Right cardiac atrium (tissue), 5 donors: ENCODE data around the gene C5orf47. TPM values are rescaled to one million over a fixed set of nuclear protein-coding genes. Genes with fewer than 3 reads are reported as not detected.

Source experiments
- ATAC-seq, 2 donors: fragments of 200-7000 bp; cut with Tn5 transposase; one replicate each; pipeline versions ENCODE4 v1.8.0 to v1.9.1; 2020; ENCODE audit warnings: moderate library complexity in 2 of 2, mild to moderate bottlenecking in 1 of 2
- DNase-seq, 3 donors: peaks; one replicate each; pipeline ENCODE4 v3.0.0-alpha.2; 2020
- H3K27ac ChIP-seq: one replicate; pipeline ENCODE4 v1.5.1; 2013; ENCODE audit warnings: mild to moderate bottlenecking, low read length, control low read depth, moderate library complexity
- H3K27me3 ChIP-seq: one replicate; pipeline ENCODE4 v1.6.1; 2013; ENCODE audit not compliant: control insufficient read depth, insufficient read depth
- H3K4me1 ChIP-seq: one replicate; pipeline ENCODE4 v1.6.1; 2013; ENCODE audit warnings: low read length; ENCODE audit not compliant: control insufficient read depth, insufficient read depth
- H3K4me3 ChIP-seq: one replicate; pipeline ENCODE4 v1.5.1; 2013; ENCODE audit warnings: low read length, control low read depth
- H3K9me3 ChIP-seq: one replicate; pipeline ENCODE4 v1.6.1; 2013; ENCODE audit warnings: low read length; ENCODE audit not compliant: control insufficient read depth
- WGBS: extraction: QIAGEN DNeasy Blood & Tissue Kit; methylation state at CpG from one replicate; pipeline ENCODE4 v1.1.7; 2013; 5-methylcytosine and 5-hydroxymethylcytosine counted together
- intact Hi-C, 4 donors: fragments of 100-400 bp; cut with DNase I; formaldehyde crosslinking; loops; one replicate each; pipeline versions ENCODE4 v1.11.0 to v1.14.0; 2022 to 2023
- polyA plus RNA-seq: library from polyadenylated mRNA; stranded (reverse); fragments of 200-250 nt; gene quantifications from one replicate; pipeline ENCODE4 v1.2.3, GENCODE V29; 2013
- total RNA-seq, 4 donors: library from RNA; stranded (reverse); fragmentation: NEBNext Ultra II Directional; extraction: Animal tissue kit (Norgen Biotek cat#: 25700); gene quantifications; one replicate each; pipeline ENCODE4 v1.2.1, GENCODE V29; 2021
- donor health status: healthy with polysubstance abuse.
- donor health status: DM: no; HTN: yes; CAD: no.
- donor health status: DM: no; HTN: no; CAD: no.
- donor health status: DM: no; HTN: yes; CAD: no; lungs with severe emphysema.
- donor health status: DM: yes; HTN: yes; CAD: no.

C5orf47 gene
- total and polyA plus RNA-seq, 5 donors: 0.09 to 0.22 TPM; not detected in 3

DNA sequence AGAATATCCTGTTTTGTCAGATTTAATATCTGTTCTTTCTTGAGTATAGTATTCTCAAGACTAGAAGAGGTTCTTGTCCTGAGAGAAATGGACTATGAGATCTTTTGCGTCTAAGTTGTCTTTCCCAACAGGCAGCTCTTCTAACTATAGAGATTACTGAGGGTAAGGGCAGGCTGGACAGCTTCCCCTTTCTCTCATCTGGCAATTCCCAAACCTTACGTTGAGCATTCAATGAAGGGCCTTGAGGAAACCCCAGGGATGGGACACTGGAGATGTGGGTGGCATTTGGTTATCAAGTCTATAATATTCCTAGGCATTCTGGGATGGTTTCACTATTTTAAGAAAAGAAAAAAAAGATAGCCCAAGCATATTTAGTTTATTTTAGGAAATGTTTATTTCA is 28.0 kb upstream of the C5orf47 start:
- DNase-seq (no peak), ATAC-seq (no peak)
- Histone ChIP-seq H3K9me3 (no peaks in the 10 kb centered on the region), H3K4me1 (no peaks in the 10 kb centered on the region), H3K27me3 (no peaks in the 10 kb centered on the region), H3K27ac (no peak overlapping the region), H3K4me3 (no peak overlapping the region)
- 60% methylated on average over 2 of the region's 2 CpGs for WGBS
- intact Hi-C loops: loop anchor here in 3 of 4 donors (5.0 to 10.0 kb wide), 3 partner anchors 46 to 194 kb away; no protein-coding TSS in a partner anchor

DNA sequence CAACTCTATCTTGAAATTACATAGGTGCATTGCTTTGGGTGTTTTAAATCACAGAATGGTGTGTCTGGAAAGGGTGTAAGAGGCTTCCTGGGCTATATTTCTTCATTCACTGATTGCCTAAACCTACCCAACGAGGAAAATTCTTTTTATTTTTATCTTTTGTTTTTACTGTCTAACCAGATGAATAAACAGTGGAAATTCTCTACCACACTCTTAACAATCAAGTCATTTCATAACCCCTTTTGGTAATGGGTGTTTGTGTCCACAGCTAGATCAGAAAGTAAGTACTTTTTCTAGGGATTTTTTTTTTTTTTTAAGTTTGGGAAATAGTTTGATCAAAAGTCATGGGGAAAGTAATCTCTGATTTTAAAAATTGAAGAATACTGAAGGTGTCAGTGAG is 27.6 kb upstream of the C5orf47 start:
- intact Hi-C loops: loop anchor here in 3 of 4 donors (5.0 to 10.0 kb wide), 3 partner anchors 47 to 194 kb away; no protein-coding TSS in a partner anchor
- H3K27me3 ChIP-seq: no peaks in the 10 kb centered on the region
- no peaks in the 10 kb centered on the region for H3K4me1 ChIP-seq
- no peak overlapping the region for H3K27ac ChIP-seq
- WGBS: 48% methylated on average over 1 of the region's 1 CpG
- no peak overlapping the region for H3K4me3 ChIP-seq
- ATAC-seq (no peak), DNase-seq (no peak)
- H3K9me3 ChIP-seq: no peaks in the 10 kb centered on the region

GRCh38 chr5:173962436-173962972 is 26.5 kb upstream of the C5orf47 start:
- ATAC-seq (peak; percentile 17 to 47), DNase-seq (no peak)
- intact Hi-C loops: loop anchor here in 3 of 4 donors (5.0 to 10.0 kb wide), 3 partner anchors 48 to 195 kb away; no protein-coding TSS in a partner anchor
- Histone ChIP-seq H3K27ac (peak overlapping the region; percentile 15), H3K4me3 (no peak overlapping the region), H3K9me3 (no peaks in the 10 kb centered on the region), H3K4me1 (no peaks in the 10 kb centered on the region), H3K27me3 (no peaks in the 10 kb centered on the region)
- WGBS: 73% methylated on average over 3 of the region's 3 CpGs

GRCh38 chr5:173963182-173963838 is 25.7 kb upstream of the C5orf47 start:
- ATAC-seq (peak; percentile 50 to 79), DNase-seq (no peak)
- intact Hi-C loops: loop anchor here in 3 of 4 donors (5.0 to 10.0 kb wide), 3 partner anchors 49 to 196 kb away; no protein-coding TSS in a partner anchor
- Histone ChIP-seq H3K4me3 (no peak overlapping the region), H3K4me1 (no peaks in the 10 kb centered on the region), H3K9me3 (no peaks in the 10 kb centered on the region), H3K27ac (peak overlapping the region; percentile 70), H3K27me3 (no peaks in the 10 kb centered on the region)
- WGBS: 44% methylated on average over 10 of the region's 10 CpGs

DNA sequence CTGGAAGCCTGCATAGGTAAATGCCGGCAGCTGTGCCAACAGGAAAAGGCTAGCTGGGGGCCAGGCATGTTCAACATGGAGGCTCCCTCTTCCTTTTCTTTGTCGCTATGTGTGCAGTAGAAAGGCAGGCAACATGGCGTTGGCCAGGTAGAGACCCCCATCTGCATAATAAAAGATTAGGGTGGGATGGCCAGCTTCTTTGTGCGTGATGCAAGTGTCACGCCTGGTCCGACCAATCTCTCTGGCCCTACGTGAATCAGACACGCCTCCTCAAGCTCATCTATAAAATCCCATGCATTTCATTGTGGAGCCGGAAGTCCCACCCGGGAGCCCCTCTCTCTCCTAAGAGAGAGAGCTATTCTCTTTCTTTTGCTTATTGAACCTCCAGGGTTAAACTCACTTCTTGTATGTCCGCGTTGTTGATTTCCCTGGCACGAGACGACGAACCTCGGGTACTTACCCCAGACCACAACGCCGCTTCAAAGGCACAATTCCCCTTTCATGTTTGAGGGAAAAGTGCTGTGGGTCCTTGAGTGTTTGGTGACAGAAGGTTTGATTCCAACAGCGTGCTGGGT is 25.0 kb upstream of the C5orf47 start:
- whole genome bisulfite sequencing: 60% methylated on average over 19 of the region's 19 CpGs
- DNase-seq (no peak), ATAC-seq (peak; percentile 9 to 29)
- H3K9me3 ChIP-seq: no peaks in the 10 kb centered on the region
- H3K4me3 ChIP-seq: no peak overlapping the region
- H3K4me1 ChIP-seq: no peaks in the 10 kb centered on the region
- no peaks in the 10 kb centered on the region for H3K27me3 ChIP-seq
- H3K27ac ChIP-seq: peak overlapping the region; percentile 48
- intact Hi-C loops: loop anchor here in 3 of 4 donors (5.0 to 10.0 kb wide), 3 partner anchors 49 to 197 kb away; no protein-coding TSS in a partner anchor

DNA sequence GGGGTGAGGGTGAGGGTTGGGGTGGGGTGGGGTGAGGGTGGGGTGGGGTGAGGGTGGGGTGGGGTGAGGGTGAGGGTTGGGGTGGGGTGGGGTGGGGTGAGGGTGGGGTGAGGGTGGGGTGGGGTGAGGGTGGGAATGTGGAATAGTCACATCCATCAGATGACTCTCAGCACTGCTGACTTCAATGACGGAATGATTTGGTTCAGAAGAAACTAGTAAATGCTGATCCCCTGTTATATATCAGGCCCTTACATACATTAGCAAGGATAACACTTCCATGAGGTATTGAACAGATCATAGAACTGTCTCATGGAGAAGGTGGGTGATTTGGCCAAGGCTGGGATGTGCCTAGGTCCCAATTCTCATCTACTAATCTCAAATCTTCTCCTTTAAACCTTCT is 24.5 kb upstream of the C5orf47 start:
- Histone ChIP-seq H3K27ac (no peak overlapping the region), H3K4me3 (no peak overlapping the region), H3K9me3 (no peaks in the 10 kb centered on the region), H3K27me3 (no peaks in the 10 kb centered on the region), H3K4me1 (no peaks in the 10 kb centered on the region)
- 81% methylated on average over 1 of the region's 1 CpG for WGBS
- intact Hi-C loops: loop anchor here in 3 of 4 donors (5.0 to 10.0 kb wide), 3 partner anchors 50 to 197 kb away; no protein-coding TSS in a partner anchor
- DNase-seq (no peak), ATAC-seq (no peak)

- Histone ChIP-seq H3K9me3 (no peaks in the 10 kb centered on the region), H3K4me1 (no peaks in the 10 kb centered on the region), H3K27me3 (no peaks in the 10 kb centered on the region), H3K4me3 (no peak overlapping the region), H3K27ac (no peak overlapping the region)
- intact Hi-C loops: loop anchor here in 3 of 4 donors (10.0 kb wide), 2 partner anchors 52 to 72 kb away; no protein-coding TSS in a partner anchor
- ATAC-seq: no peak
- DNase-seq: no peak
- WGBS: 53% methylated on average over 4 of the region's 4 CpGs
These were observed 21.7 kb upstream of the C5orf47 start for GRCh38 chr5:173967241-173967640.

GRCh38 chr5:173968154-173968797 is 20.7 kb upstream of the C5orf47 start:
- no peaks in the 10 kb centered on the region for H3K9me3 ChIP-seq
- DNase-seq (no peak), ATAC-seq (no peak)
- 55% methylated on average over 9 of the region's 9 CpGs for WGBS
- intact Hi-C loops: loop anchor here in 3 of 4 donors (10.0 kb wide), 2 partner anchors 53 to 73 kb away; no protein-coding TSS in a partner anchor
- peaks cover 3% of the 10 kb centered on the region for H3K4me1 ChIP-seq
- no peak overlapping the region for H3K4me3 ChIP-seq
- H3K27ac ChIP-seq: no peak overlapping the region
- no peaks in the 10 kb centered on the region for H3K27me3 ChIP-seq

DNA sequence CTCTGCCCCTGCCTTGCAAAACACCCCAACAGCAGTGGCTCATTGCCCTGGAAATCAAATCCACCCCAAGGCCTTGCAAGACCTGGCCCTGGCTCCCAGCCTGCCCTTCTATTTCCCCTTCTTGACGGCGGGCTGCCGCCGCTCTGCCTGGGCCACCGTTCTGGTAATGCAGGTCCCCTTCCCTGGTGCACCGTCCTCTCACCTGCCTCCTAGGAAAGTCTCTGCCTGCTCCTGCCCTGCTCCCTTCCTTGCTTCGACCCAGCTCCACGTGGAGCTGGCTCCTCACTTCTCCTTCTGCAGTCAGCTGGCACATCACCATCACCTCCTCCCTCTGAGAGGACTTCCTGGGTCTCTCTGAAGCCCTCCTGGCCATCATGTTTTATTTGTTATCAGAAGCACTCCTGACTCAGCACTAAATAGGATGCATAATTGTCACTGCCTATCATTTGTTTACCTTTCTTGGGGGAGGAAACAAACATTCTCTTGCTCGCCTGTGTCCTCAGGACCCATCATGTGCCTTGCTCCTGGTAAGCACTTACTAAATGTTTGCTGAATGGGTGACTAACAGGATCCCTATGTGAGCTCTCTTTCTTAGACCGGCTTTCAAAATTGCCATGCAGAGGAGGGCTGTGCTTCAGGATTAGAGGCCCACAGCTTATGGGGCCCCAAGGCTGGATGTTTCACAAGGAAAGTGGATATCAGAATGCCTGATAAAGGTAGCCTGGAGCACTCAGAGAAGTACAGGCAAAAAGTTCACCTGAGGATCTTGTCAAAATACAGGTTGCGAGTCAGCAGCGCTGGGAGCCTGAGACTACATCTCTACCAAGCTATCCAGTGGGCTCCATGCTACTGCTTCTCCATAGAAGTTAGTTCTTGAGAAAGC is 19.6 kb upstream of the C5orf47 start:
- H3K4me3 ChIP-seq: no peak overlapping the region
- no peak for ATAC-seq
- H3K4me1 ChIP-seq: peaks cover 6% of the 10 kb centered on the region
- no peaks in the 10 kb centered on the region for H3K27me3 ChIP-seq
- WGBS: 76% methylated on average over 12 of the region's 12 CpGs
- peak overlapping the region; percentile 22 for H3K27ac ChIP-seq
- peak in 1 of 3 donors; percentile 55 for DNase-seq
- no peaks in the 10 kb centered on the region for H3K9me3 ChIP-seq
- intact Hi-C loops: loop anchor here (5.0 to 10.0 kb wide), 4 partner anchors 55 to 202 kb away; partner anchors contain the start of gene CPEB4 (in 1 of the 4)
